ENCODE measurements around the gene ARID3A. TPM values are rescaled to one million over a fixed set of nuclear protein-coding genes. Genes with fewer than 3 reads are reported as not detected.

The ARID3A gene
- polyA plus RNA-seq, 3 donors from 2014 or later, result 1.0 to 1.7 (median 1.4) TPM

- H3K4me1 Mint-ChIP-seq, result peaks cover 8% of the 10 kb centered on the region in 2 donors
- peak overlapping the region in 1 of 6 donors; percentile 67 for H3K27ac Mint-ChIP-seq
- peaks cover 1 to 6% (median 3%) of the 10 kb centered on the region in 3 donors for H3K27me3 Mint-ChIP-seq (ENCODE audit: low read depth in 3 of 3)
- H3K4me3 Mint-ChIP-seq, result no peak overlapping the region
- no peak for DNase-seq
- no peaks in the 10 kb centered on the region for H3K36me3 Mint-ChIP-seq
- H3K9me3 Mint-ChIP-seq, result no peaks in the 10 kb centered on the region
Observed at GRCh38 chr19:945401-946252, 19.8 kb downstream of the ARID3A start.

- no peak for DNase-seq
- peaks cover 0 to 1% (median 0%) of the 10 kb centered on the region in 3 donors for H3K27me3 Mint-ChIP-seq (ENCODE audit: low read depth in 3 of 3)
- H3K4me3 Mint-ChIP-seq, result no peak overlapping the region
- H3K36me3 Mint-ChIP-seq, result no peaks in the 10 kb centered on the region
- H3K9me3 Mint-ChIP-seq, result no peaks in the 10 kb centered on the region
- H3K4me1 Mint-ChIP-seq, result peaks cover 0 to 3% of the 10 kb centered on the region in 2 donors
- no peak overlapping the region for H3K27ac Mint-ChIP-seq
Observed at GRCh38 chr19:947090-947706, 21.4 kb downstream of the ARID3A start.

- Mint-ChIP-seq H3K9me3 (no peaks in the 10 kb centered on the region), H3K27ac (no peak overlapping the region), H3K4me1 (peaks cover 2 to 4% of the 10 kb centered on the region in 2 donors), H3K36me3 (no peaks in the 10 kb centered on the region), H3K4me3 (no peak overlapping the region), H3K27me3 (ENCODE audit: low read depth in 3 of 3) (peaks cover 0 to 1% (median 0%) of the 10 kb centered on the region in 3 donors)
- peak in 1 of 3 donors; percentile 16 for DNase-seq
Observed at GRCh38 chr19:947707-948539, 22.1 kb downstream of the ARID3A start.

GRCh38 chr19:948842-949496 is 23.1 kb downstream of the ARID3A start:
- no peaks in the 10 kb centered on the region for H3K36me3 Mint-ChIP-seq
- DNase-seq, result no peak
- no peak overlapping the region for H3K4me3 Mint-ChIP-seq
- peaks cover 0 to 1% (median 0%) of the 10 kb centered on the region in 3 donors for H3K27me3 Mint-ChIP-seq (ENCODE audit: low read depth in 3 of 3)
- H3K27ac Mint-ChIP-seq, result no peak overlapping the region
- H3K4me1 Mint-ChIP-seq, result peaks cover 10 to 12% of the 10 kb centered on the region in 2 donors
- H3K9me3 Mint-ChIP-seq, result no peaks in the 10 kb centered on the region

GRCh38 chr19:950352-951066 is 24.7 kb downstream of the ARID3A start:
- Mint-ChIP-seq H3K27me3 (ENCODE audit: low read depth in 3 of 3) (peaks cover 0 to 3% (median 0%) of the 10 kb centered on the region in 3 donors), H3K4me3 (peak overlapping the region in 1 of 5 donors; percentile 18), H3K9me3 (no peaks in the 10 kb centered on the region), H3K36me3 (no peaks in the 10 kb centered on the region), H3K27ac (peak overlapping the region in 3 of 6 donors; percentile 42 to 73 (median 43)), H3K4me1 (peaks cover 10 to 12% of the 10 kb centered on the region in 2 donors)
- no peak for DNase-seq

- H3K27ac Mint-ChIP-seq, result peak overlapping the region in 2 of 6 donors; percentile 61 to 83
- H3K4me3 Mint-ChIP-seq, result peak overlapping the region; percentile 30 to 59 (median 33)
- H3K9me3 Mint-ChIP-seq, result no peaks in the 10 kb centered on the region
- no peak for DNase-seq
- no peaks in the 10 kb centered on the region for H3K36me3 Mint-ChIP-seq
- H3K27me3 Mint-ChIP-seq (ENCODE audit: low read depth in 3 of 3), result peaks cover 0 to 1% (median 0%) of the 10 kb centered on the region in 3 donors
- H3K4me1 Mint-ChIP-seq, result peaks cover 10 to 12% of the 10 kb centered on the region in 2 donors
Observed at GRCh38 chr19:952049-952679, 26.3 kb downstream of the ARID3A start.

GRCh38 chr19:952680-953444 is 27.0 kb downstream of the ARID3A start:
- Mint-ChIP-seq H3K36me3 (no peaks in the 10 kb centered on the region), H3K4me3 (peak overlapping the region; percentile 52 to 84 (median 73)), H3K27me3 (ENCODE audit: low read depth in 3 of 3) (peaks cover 0 to 1% (median 0%) of the 10 kb centered on the region in 3 donors), H3K9me3 (no peaks in the 10 kb centered on the region), H3K4me1 (peaks cover 10 to 12% of the 10 kb centered on the region in 2 donors), H3K27ac (peak overlapping the region in 5 of 6 donors; percentile 56 to 86 (median 76))
- DNase-seq, result peak in 2 of 3 donors; percentile 21 to 35

- Mint-ChIP-seq H3K36me3 (no peaks in the 10 kb centered on the region), H3K4me1 (peaks cover 10 to 12% of the 10 kb centered on the region in 2 donors), H3K9me3 (no peaks in the 10 kb centered on the region), H3K27ac (peak overlapping the region in 3 of 6 donors; percentile 36 to 58 (median 45)), H3K4me3 (peak overlapping the region; percentile 57 to 75 (median 70)), H3K27me3 (ENCODE audit: low read depth in 3 of 3) (peaks cover 0 to 1% (median 0%) of the 10 kb centered on the region in 3 donors)
- DNase-seq, result no peak
Observed at GRCh38 chr19:953445-954271, 27.8 kb downstream of the ARID3A start.

- DNase-seq, result no peak
- Mint-ChIP-seq H3K9me3 (no peaks in the 10 kb centered on the region), H3K27me3 (ENCODE audit: low read depth in 3 of 3) (peaks cover 0 to 1% (median 0%) of the 10 kb centered on the region in 3 donors), H3K4me3 (no peak overlapping the region), H3K27ac (no peak overlapping the region), H3K36me3 (no peaks in the 10 kb centered on the region), H3K4me1 (peaks cover 10 to 12% of the 10 kb centered on the region in 2 donors)
Observed at GRCh38 chr19:954272-954671, 28.4 kb downstream of the ARID3A start.

GRCh38 chr19:954672-955494 is 29.0 kb downstream of the ARID3A start:
- H3K36me3 Mint-ChIP-seq, result no peaks in the 10 kb centered on the region
- H3K4me3 Mint-ChIP-seq, result no peak overlapping the region
- H3K27me3 Mint-ChIP-seq (ENCODE audit: low read depth in 3 of 3), result peaks cover 0 to 1% (median 0%) of the 10 kb centered on the region in 3 donors
- no peak for DNase-seq
- H3K9me3 Mint-ChIP-seq, result no peaks in the 10 kb centered on the region
- peak overlapping the region in 1 of 6 donors; percentile 55 for H3K27ac Mint-ChIP-seq
- H3K4me1 Mint-ChIP-seq, result peaks cover 10 to 12% of the 10 kb centered on the region in 2 donors

Measured in immature natural killer cell (primary cell).